Stimulated activated naive CD8-positive, alpha-beta T cell treated with anti-CD3 and anti-CD28 coated beads, Interleukin-15, amount 100 ng/mL, for 72 hours (primary cell): ENCODE results near the gene PDLIM1.

Experiments used
- ATAC-seq: fragments of 150-1000 bp; cut with Tn5 transposase; 2 replicates; pipeline ENCODE4 v1.10.0; 2021; ENCODE audit warnings: mild to moderate bottlenecking, moderate library complexity
- DNase-seq, 2 donors: peaks; one replicate each; pipeline ENCODE4 v3.0.0; 2021 to 2022
- H3K27ac Mint-ChIP-seq, 2 donors: one replicate each; pipeline ENCODE4 v1.8.0; 2022; ENCODE audit warnings: mild to moderate bottlenecking in 2 of 2, mixed read lengths in 2 of 2, moderate library complexity in 2 of 2
- H3K27me3 Mint-ChIP-seq: one replicate; pipeline ENCODE4 v1.8.0; 2022; ENCODE audit warnings: mixed read lengths
- H3K4me1 Mint-ChIP-seq: one replicate; pipeline ENCODE4 v1.8.0; 2022; ENCODE audit warnings: mild to moderate bottlenecking, mixed read lengths
- H3K4me3 Mint-ChIP-seq, 2 donors: one replicate each; pipeline ENCODE4 v1.8.0; 2022; ENCODE audit warnings: mild to moderate bottlenecking in 2 of 2, mixed read lengths in 2 of 2, moderate library complexity in 1 of 2
- H3K9me3 Mint-ChIP-seq, 2 donors: one replicate each; pipeline ENCODE4 v1.8.0; 2022; ENCODE audit warnings: mixed read lengths in 2 of 2

The PDLIM1 gene

DNA sequence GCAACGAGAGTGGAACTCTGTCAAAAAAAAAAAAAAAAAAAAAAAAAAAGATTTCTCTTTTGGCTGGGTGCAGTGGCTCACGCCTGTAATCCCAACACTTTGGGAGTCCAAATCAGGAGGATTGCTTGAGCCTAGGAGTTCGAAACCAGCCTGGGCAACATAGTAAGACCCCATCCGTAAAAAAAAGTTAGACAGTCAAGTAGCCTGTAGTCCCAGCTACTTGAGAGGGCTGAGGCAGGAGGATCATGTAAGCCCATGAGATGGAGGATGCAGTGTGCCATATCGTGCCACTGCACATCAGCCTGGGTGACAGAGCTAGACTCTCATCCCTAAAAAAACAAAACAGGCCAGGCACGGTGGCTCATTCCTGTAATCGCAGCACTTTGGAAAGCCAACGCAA, 25.2 kb downstream of the PDLIM1 start:
- H3K4me1 Mint-ChIP-seq, result no peaks in the 10 kb centered on the region
- H3K4me3 Mint-ChIP-seq, result no peak overlapping the region
- H3K27me3 Mint-ChIP-seq, result peaks cover 21% of the 10 kb centered on the region
- no peak for DNase-seq
- ATAC-seq, result no peak
- no peaks in the 10 kb centered on the region for H3K9me3 Mint-ChIP-seq
- no peak overlapping the region for H3K27ac Mint-ChIP-seq

DNA sequence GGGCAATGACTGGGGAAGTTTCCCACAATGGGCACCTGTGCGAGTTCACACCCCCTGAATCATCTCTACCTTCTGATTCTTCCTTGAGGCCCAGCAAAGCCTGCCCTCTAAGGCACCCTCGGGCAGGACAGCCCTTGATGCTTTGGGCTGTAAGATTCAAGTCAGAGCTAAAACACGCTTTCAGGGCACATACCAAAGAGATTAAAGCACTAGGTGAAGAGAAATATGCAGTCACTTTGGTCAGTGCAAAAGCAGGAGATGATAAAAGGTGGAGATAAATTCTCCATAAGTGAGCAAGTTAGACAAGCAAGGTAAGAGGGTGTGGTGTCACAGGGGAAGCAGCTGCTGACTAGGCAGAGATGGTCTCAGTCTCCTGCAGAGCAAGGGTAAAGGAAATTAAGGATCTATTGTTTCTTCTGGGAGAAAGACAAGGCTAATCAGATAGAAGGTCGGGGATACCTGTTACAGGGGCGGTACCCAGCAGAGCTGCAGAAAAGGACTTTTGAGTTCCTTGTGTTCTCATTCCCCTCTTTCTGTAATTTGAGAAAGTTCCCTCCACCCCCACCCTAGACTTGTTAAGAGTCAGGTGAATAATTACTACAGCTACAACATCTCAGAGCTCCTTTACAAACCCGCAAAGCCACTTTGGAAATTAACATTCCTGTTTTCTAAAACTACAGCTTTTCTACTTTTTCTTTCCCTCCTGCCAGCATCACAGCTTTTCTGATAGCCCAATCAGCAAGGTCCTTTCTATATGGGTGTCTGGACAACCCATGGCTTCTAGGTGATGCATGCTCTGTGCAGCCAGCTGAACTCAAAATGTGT, 26.4 kb downstream of the PDLIM1 start:
- no peak for DNase-seq
- H3K4me3 Mint-ChIP-seq, result no peak overlapping the region
- no peaks in the 10 kb centered on the region for H3K4me1 Mint-ChIP-seq
- no peaks in the 10 kb centered on the region for H3K9me3 Mint-ChIP-seq
- H3K27me3 Mint-ChIP-seq, result peaks cover 21% of the 10 kb centered on the region
- H3K27ac Mint-ChIP-seq, result no peak overlapping the region
- no peak for ATAC-seq

DNA sequence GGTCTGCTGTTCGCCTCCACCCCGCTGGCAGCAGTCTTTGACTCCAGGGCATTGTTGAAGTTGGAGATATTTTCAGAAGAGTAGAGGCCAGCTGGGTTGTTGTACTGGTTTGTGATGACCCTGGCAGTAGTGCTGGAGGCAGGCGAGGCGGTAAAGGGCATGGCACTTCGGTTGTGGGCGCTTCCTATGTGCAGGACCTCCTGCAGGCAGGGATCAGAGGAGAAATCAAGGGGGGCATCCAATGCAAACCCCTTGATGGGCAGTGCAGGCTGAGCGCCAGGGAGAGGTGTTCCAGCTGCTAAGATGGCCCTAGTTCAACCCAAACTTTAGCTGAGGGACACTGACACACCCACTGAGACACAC, 27.0 kb downstream of the PDLIM1 start:
- peaks cover 18% of the 10 kb centered on the region for H3K27me3 Mint-ChIP-seq
- no peaks in the 10 kb centered on the region for H3K4me1 Mint-ChIP-seq
- no peak overlapping the region for H3K4me3 Mint-ChIP-seq

DNA sequence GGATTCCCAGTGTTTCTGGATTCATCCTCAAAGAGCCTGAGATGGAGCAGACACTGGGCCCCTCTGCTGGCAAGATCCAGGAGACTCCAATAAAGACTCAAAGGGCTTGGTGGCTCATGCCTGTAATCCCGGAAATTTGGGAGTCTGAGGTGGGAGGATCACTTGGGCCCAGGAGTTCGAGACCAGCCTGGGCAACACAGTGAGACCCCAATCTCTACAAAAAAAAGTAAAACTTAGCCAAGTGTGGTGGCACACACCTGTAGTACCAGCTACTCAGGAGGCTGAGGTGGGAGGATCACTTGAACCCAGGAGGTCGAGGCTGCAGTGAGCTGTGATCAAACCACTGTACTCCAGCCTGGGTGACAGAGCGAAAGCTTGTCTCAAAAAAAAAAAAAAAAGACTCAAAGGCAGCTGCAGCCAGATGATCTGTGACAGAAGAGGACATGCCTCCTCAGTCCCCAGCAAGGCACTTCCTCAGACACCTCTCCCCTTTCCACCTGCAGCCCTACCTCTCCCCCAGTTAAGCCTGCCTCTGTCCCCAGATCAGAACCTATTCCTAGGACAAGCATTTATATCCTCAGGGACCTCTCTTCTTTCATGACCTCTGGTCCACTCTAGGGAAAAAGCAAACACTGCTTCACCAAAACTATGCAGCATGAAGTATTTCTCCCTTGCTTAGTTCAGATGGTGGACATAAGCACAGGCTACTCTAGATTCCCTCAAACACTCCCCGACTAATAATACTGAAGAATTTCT, 27.9 kb downstream of the PDLIM1 start:
- Mint-ChIP-seq H3K4me3 (no peak overlapping the region), H3K4me1 (no peaks in the 10 kb centered on the region), H3K27ac (no peak overlapping the region), H3K9me3 (no peaks in the 10 kb centered on the region), H3K27me3 (peaks cover 14% of the 10 kb centered on the region)
- DNase-seq (no peak), ATAC-seq (no peak)

More for the DNA sequence above, 27.0 kb downstream of the PDLIM1 start:
- H3K9me3 Mint-ChIP-seq, result no peaks in the 10 kb centered on the region
- DNase-seq (no peak), ATAC-seq (no peak)
- no peak overlapping the region for H3K27ac Mint-ChIP-seq

DNA sequence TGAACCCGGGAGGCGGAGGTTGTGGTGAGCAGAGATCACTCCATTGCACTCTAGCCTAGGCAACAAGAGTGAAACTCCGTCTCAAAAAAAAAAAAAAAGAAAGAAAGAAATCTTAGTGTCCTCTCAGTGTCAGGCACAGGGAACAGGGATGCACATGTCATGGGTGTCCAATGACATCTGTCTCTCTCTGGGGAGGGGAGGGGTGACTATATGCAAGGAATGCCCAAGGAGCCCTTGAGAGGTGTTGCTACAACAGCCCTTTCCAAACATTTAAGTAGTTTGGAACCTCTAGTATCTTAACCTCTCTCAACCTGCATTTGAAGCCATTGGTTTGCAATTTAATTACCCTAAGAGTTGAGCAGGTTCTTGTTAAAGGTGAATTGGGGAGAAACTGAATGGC, 28.9 kb downstream of the PDLIM1 start:
- Mint-ChIP-seq H3K4me3 (no peak overlapping the region), H3K27ac (no peak overlapping the region), H3K27me3 (peaks cover 19% of the 10 kb centered on the region), H3K9me3 (no peaks in the 10 kb centered on the region), H3K4me1 (no peaks in the 10 kb centered on the region)
- no peak for DNase-seq
- no peak for ATAC-seq

DNA sequence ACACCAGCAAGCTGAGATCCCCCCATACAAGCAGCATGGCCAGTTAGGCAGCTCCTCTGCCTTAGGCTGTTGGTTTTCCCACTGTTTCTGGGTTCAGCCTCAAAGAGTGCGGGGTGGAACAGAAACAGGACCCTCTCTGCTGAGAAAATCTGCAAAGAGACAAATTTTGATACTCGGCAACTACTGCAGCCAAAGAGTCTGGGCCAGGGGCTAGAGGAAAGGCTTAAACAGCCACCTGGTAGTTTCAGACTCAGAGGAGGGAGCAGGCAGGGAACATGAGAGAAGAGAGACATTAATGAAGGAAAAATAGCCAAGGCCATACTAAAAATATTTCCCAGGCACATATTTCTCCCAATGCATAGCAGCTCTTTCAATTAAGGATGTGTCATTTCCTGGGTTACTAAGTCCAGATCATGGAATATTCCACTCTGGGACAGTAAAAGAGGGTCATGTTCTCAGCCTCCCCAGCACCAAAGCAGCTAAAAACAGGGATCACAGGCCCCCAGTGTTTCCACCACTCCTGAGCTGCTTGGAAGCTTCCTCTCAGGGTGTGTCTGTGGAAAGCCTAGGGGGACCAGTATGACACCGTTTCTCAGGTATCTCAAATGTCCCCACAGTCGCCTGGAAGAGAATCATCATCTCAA, 29.8 kb downstream of the PDLIM1 start:
- Mint-ChIP-seq H3K4me1 (no peaks in the 10 kb centered on the region), H3K27ac (no peak overlapping the region), H3K4me3 (no peak overlapping the region), H3K27me3 (peaks cover 19% of the 10 kb centered on the region), H3K9me3 (no peaks in the 10 kb centered on the region)
- ATAC-seq, result no peak
- DNase-seq, result no peak

DNA sequence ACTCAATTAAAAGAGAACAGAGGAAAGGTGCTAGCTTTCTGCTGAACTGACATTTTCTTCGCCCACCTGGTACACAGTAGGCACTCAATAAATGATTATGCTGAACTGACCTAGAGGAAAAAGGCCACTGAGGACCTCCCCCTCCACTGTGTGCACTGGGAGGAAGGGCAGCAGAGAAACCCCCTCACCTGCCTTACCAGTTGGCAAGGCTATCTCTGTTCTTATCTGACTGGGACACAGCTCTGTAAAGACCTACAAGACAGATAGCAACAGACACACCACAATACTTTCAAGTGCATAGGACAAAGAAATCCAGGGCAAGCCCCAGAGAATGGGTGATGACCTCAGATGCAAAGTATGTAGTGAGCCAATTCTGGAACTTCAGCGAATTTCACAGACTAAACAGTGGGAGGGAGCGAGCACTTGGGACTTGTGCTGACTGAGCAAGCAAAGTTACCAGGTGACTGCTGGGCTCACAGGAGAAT, 30.4 kb downstream of the PDLIM1 start:
- peak; percentile 40 for ATAC-seq
- no peak for DNase-seq
- H3K27ac Mint-ChIP-seq, result no peak overlapping the region
- H3K4me3 Mint-ChIP-seq, result no peak overlapping the region
- H3K9me3 Mint-ChIP-seq, result peaks cover 0 to 5% of the 10 kb centered on the region in 2 donors
- H3K27me3 Mint-ChIP-seq, result peaks cover 19% of the 10 kb centered on the region
- H3K4me1 Mint-ChIP-seq, result no peaks in the 10 kb centered on the region

DNA sequence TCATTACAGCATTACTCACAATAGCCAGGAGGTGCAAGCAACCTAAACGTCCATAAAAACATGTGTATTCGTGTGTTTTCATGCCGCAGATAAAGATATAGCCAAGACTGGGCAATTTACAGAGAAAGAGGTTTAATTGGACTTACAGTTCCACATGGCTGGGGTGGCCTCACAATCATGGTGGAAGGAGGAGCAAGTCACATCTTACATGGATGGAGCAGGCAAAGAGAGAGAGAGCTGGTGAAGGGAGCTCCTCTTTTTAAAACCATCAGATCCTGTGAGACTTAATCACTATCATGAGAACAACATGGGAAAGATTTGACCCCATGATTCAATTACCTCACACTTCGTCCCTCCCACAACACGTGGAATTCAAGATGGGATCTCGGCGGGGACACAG, 33.0 kb downstream of the PDLIM1 start:
- DNase-seq (no peak), ATAC-seq (no peak)
- peaks cover 14% of the 10 kb centered on the region for H3K27me3 Mint-ChIP-seq
- H3K9me3 Mint-ChIP-seq, result peaks cover 0 to 5% of the 10 kb centered on the region in 2 donors
- no peak overlapping the region for H3K27ac Mint-ChIP-seq
- no peaks in the 10 kb centered on the region for H3K4me1 Mint-ChIP-seq
- H3K4me3 Mint-ChIP-seq, result no peak overlapping the region

DNA sequence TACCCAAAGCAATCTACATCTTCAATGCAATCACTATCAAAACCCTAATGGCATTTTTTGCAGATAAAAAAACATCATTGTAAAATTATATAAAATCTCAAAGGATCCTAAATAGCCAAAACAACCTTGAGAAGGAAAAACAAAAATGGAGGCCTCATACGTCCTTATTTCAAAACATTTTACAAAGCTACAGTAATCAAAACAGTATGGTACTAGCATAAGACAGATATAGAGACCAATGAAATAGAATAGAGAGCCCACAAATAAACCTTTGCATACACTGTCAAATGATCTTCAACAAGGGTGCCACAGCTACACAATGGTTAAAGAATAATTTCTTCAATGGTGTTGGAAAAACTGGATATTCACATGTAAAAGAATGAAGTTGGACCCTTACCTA, 34.5 kb downstream of the PDLIM1 start:
- Mint-ChIP-seq H3K4me1 (no peaks in the 10 kb centered on the region), H3K27me3 (peaks cover 27% of the 10 kb centered on the region), H3K27ac (no peak overlapping the region), H3K4me3 (no peak overlapping the region), H3K9me3 (peaks cover 0 to 5% of the 10 kb centered on the region in 2 donors)
- ATAC-seq, result no peak
- no peak for DNase-seq

DNA sequence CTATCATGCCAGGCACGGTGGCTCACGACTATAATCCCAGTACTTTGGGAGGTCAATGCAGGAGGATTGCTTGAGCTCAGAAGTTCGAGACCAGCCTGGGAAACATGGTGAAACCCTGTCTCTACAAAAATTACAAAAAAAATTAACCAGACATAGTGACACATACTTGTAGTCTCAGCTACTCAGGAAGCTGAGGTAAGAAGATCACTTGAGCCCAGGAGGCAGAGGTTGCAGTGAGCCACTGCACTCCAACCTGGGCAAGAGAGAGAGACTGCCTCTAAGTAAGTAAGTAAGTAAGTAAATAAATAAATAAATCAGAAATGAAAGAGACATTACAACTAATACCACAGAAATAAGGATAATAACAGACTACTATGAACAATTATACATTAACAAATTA, 36.2 kb downstream of the PDLIM1 start:
- Mint-ChIP-seq H3K9me3 (peaks cover 0 to 5% of the 10 kb centered on the region in 2 donors), H3K27me3 (peaks cover 37% of the 10 kb centered on the region), H3K4me1 (no peaks in the 10 kb centered on the region), H3K4me3 (no peak overlapping the region), H3K27ac (no peak overlapping the region)
- ATAC-seq, result no peak
- no peak for DNase-seq

DNA sequence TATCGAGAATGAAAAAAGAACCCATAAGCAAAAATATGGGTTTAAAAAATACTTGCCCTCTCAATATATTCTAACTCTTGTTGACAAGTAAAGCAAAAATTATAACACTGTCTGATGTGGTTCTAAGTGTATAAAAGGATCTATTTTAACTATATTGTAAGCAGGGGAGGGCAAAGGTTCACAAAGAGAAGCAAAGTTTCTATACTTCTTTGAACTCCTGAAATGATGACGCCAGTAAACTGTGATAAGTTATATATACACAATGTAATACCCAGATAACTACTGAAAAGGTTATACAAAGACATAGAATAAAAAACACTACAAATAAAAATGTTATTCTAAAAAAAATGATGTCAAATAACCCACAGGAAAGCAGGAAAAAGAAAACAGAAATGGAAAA, 37.1 kb downstream of the PDLIM1 start:
- Mint-ChIP-seq H3K4me1 (no peaks in the 10 kb centered on the region), H3K27me3 (peaks cover 47% of the 10 kb centered on the region), H3K27ac (no peak overlapping the region), H3K9me3 (peaks cover 0 to 5% of the 10 kb centered on the region in 2 donors), H3K4me3 (no peak overlapping the region)
- ATAC-seq, result no peak
- DNase-seq, result no peak

DNA sequence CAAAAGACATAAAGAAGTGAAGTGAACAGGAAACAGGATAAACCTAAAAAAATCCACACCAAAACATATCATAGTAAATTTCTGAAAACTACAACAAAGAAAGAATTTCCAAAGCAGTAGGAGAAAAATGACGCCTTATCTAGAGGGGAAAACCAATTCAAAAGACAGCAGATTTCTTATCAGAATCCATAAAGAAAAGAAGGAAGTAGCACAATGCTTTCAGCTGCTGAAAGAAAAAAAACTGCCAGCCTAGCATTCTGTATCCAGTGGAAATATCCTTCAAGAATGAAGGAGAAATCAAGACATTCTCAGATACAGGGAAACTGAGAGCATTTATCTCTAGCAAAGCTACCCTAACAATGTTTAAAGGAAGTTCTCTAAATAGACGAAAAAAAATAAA, 37.8 kb downstream of the PDLIM1 start:
- Mint-ChIP-seq H3K27me3 (peaks cover 50% of the 10 kb centered on the region), H3K9me3 (peaks cover 0 to 5% of the 10 kb centered on the region in 2 donors)
- ATAC-seq, result no peak

DNA sequence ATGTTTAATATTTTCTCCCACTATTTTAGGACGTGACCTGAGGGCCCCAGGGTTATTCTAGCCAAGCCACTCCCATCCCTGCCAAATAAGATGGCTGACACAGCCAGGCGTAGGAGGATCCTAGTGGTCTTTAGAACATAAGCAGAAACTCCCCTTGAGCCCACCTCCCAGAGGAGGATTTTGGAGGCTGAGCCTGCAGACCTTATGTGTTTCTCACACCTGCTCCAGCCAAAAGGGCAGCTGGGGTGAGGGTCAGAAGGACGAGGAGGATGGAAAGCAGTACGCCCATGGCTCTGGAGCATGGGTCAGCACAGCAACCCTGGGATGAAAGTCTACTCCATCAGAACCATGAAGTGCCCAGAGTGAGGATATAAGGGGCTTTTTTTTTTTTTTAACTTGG, 39.9 kb downstream of the PDLIM1 start:
- peaks cover 0 to 3% of the 10 kb centered on the region in 2 donors for H3K9me3 Mint-ChIP-seq
- ATAC-seq (no peak), DNase-seq (no peak)
- no peak overlapping the region for H3K4me3 Mint-ChIP-seq
- peaks cover 51% of the 10 kb centered on the region for H3K27me3 Mint-ChIP-seq
- no peaks in the 10 kb centered on the region for H3K4me1 Mint-ChIP-seq
- peak overlapping the region in 1 of 2 donors; percentile 75 for H3K27ac Mint-ChIP-seq

More for the DNA sequence above, 37.8 kb downstream of the PDLIM1 start:
- no peak overlapping the region for H3K27ac Mint-ChIP-seq
- no peak for DNase-seq
- no peaks in the 10 kb centered on the region for H3K4me1 Mint-ChIP-seq
- no peak overlapping the region for H3K4me3 Mint-ChIP-seq

DNA sequence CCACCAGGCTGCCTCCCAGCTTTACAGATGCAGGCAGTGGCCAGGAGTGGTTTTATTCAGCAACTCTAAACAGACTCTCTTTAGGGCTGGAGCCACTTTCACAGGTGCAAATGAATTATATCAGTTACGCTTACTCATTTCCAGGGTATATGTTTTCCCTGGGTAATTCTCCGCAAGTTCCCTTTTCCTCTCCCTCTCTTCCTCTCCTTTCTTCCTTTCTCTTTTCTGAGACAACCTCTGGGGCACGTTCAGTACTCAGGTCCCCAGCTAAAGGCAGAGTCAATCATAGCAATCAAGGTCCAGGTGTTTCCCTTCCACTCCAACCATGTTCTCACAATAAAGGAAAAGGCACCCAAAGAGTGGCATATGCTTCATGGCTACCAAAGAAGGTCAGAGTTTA, 41.3 kb downstream of the PDLIM1 start:
- H3K4me3 Mint-ChIP-seq, result no peak overlapping the region
- H3K4me1 Mint-ChIP-seq, result peaks cover 7% of the 10 kb centered on the region
- H3K9me3 Mint-ChIP-seq, result no peaks in the 10 kb centered on the region
- peaks cover 64% of the 10 kb centered on the region for H3K27me3 Mint-ChIP-seq
- ATAC-seq, result no peak
- H3K27ac Mint-ChIP-seq, result no peak overlapping the region
- DNase-seq, result no peak

DNA sequence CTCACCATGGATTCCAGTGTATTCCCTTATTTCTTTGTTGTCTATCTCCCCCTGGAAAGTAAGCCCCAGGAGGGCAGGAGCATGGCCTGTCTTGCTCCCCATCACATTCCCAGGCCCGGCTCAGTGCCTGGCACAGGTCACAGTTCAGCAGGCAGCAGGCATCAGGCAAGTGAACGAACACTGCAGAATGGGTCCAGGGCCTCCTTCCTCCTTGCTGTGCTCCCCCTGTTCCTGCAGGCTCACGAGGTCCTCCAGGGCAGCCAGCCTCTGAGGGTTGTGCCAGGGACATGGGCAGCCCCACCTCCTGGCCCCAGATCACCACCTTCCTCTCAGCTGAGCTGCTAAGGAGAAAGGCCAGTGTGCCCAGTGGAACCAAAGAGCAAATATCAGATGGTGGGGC, 41.8 kb downstream of the PDLIM1 start:
- no peaks in the 10 kb centered on the region for H3K9me3 Mint-ChIP-seq
- ATAC-seq, result no peak
- H3K27me3 Mint-ChIP-seq, result peaks cover 68% of the 10 kb centered on the region
- peak overlapping the region in 1 of 2 donors; percentile 96 for H3K27ac Mint-ChIP-seq
- no peak for DNase-seq
- peaks cover 7% of the 10 kb centered on the region for H3K4me1 Mint-ChIP-seq
- no peak overlapping the region for H3K4me3 Mint-ChIP-seq
